HL-60 (cell line): Measurements from ENCODE around the gene MICALL2.

Source experiments
- DNase-seq, 2 experiments: peaks; one replicate each; pipeline ENCODE4 v3.0.0-alpha.2; 2010 to 2020; ENCODE audit warnings: low read depth in 1 of 2, low spot score in 1 of 2
- H3K27ac ChIP-seq: fragments of 250-450 bp; sonication (Bioruptor Pico); replicated peaks from 2 replicates; pipeline ENCODE4 v1.5.1; 2020; ENCODE audit warnings: mild to moderate bottlenecking, moderate library complexity
- H3K27me3 ChIP-seq: fragments of 250-450 bp; sonication (Bioruptor Pico); 2 replicates; pipeline ENCODE4 v1.5.1; 2021; ENCODE audit warnings: mild to moderate bottlenecking, moderate library complexity; ENCODE audit not compliant: insufficient read depth, poor library complexity, severe bottlenecking
- H3K4me3 ChIP-seq: replicated peaks from 2 replicates; pipeline ENCODE4 v1.5.1; 2011; ENCODE audit warnings: mild to moderate bottlenecking, control low read depth, low read length; ENCODE audit not compliant: insufficient read depth
- CTCF ChIP-seq: IDR thresholded peaks from one replicate; pipeline ENCODE4 v1.5.1; 2011; ENCODE audit warnings: low read length, control low read depth, inconsistent platforms; ENCODE audit not compliant: insufficient read depth
- GABPA ChIP-seq: IDR thresholded peaks from 2 replicates; pipeline ENCODE4 v1.6.1; 2012; ENCODE audit warnings: low read depth
- POLR2AphosphoS5 ChIP-seq: IDR thresholded peaks from 2 replicates; pipeline ENCODE4 v1.6.1; 2012; ENCODE audit warnings: low read depth
- REST ChIP-seq: IDR thresholded peaks from 2 replicates; pipeline ENCODE4 v1.6.1; 2012; ENCODE audit warnings: low read depth; ENCODE audit not compliant: insufficient replicate concordance
- SPI1 ChIP-seq: IDR thresholded peaks from 2 replicates; pipeline ENCODE4 v1.6.1; 2012; ENCODE audit warnings: low read depth, mild to moderate bottlenecking, borderline replicate concordance

Gene MICALL2

GRCh38 chr7:1452205-1452604, 7.1 kb downstream of the MICALL2 start:
- DNase-seq = no peak
- Histone ChIP-seq H3K27me3 (no peaks in the 10 kb centered on the region), H3K4me3 (no peak overlapping the region), H3K27ac (no peak overlapping the region)
- TF ChIP-seq SPI1 (no peak), REST (no peak), POLR2AphosphoS5 (no peak), CTCF (no peak), GABPA (no peak)

- TF ChIP-seq POLR2AphosphoS5 (no peak), SPI1 (no peak), REST (no peak), CTCF (no peak), GABPA (no peak)
Observed at GRCh38 chr7:1450987-1451386, 8.3 kb downstream of the MICALL2 start.

GRCh38 chr7:1450431-1450830, 8.8 kb downstream of the MICALL2 start:
- H3K4me3 ChIP-seq = no peak overlapping the region
- no peak for DNase-seq
- TF ChIP-seq SPI1 (no peak), POLR2AphosphoS5 (no peak), REST (no peak), CTCF (no peak), GABPA (no peak)
- H3K27ac ChIP-seq = no peak overlapping the region
- H3K27me3 ChIP-seq = no peaks in the 10 kb centered on the region

More at GRCh38 chr7:1450987-1451386, 8.3 kb downstream of the MICALL2 start:
- Histone ChIP-seq H3K27ac (no peak overlapping the region), H3K4me3 (no peak overlapping the region), H3K27me3 (no peaks in the 10 kb centered on the region)
- DNase-seq = no peak
